ENCODE results near the gene JMJD7.
"Not testable (repeated sequence)": the region's sequence is repeated elsewhere in the genome, so short reads cannot be mapped to it uniquely, and the experiment has no call there.

JMJD7 gene

DNA sequence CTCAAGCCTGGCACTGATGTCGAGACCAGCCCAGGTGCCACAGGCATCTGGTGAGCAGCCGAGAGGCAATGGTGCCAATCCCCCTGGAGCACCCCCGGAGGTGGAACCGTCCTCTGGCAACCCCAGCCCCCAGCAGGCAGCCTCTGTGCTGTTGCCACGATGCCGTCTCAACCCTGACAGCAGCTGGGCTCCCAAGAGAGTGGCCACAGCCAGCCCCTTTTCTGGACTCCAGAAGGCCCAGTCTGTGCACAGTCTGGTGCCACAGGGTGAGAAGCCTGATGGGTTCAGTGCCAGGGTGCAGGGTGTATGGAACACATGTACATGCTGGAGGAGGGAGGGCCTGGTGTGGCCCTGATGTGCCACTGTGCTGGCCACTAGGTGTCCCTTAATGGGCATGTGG is 4.9 kb upstream of the JMJD7 start:
- no peak for DNase-seq (ENCODE audit: low read depth)

DNA sequence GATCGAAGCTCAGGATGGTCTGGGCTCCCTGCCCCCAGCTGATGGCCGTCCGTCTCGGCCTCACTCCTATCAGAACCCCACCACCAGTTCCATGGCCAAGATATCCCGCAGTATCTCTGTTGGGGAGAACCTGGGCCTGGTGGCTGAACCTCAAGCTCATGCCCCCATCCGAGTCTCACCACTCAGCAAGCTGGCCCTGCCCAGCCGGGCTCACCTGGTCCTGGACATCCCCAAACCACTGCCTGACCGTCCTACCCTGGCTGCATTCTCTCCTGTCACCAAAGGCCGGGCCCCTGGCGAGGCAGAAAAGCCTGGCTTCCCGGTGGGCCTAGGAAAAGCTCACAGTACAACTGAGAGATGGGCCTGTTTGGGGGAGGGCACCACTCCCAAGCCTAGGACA is 4.4 kb upstream of the JMJD7 start:
- DNase-seq (ENCODE audit: low read depth), result no peak

DNA sequence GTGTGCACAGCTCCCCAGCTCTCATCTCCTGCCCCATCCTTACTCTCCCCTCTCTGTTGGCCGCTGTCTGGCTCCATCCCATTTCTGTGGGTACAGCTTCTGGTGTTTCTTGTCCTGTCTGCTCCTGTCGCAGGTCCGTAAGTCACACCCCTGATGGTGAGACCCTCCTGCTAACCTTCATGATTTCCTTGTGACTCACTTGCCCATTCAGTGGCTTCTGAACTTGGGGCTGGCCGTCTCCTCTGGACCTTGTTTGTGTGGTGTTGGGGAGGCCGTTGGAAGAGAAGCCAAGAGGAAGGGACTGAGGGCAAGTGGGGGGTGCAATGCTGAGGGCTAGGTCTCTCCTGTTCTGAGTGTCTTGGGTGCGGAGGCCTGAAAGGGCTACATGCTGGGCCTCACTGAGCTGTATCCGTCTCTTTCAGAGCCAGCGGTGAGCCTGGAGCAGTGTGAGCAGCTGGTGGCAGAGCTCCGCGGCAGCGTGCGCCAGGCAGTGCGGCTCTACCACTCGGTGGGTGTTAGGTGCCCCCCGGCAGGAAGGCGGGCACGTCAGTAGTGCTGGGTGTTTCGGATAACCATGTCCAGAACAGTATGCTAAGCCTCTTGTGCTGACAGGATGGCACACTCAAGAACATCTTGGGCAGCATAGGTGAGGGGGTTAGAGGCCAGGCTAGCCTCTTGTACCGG is 3.7 kb upstream of the JMJD7 start:
- DNase-seq (ENCODE audit: low read depth), result no peak

DNA sequence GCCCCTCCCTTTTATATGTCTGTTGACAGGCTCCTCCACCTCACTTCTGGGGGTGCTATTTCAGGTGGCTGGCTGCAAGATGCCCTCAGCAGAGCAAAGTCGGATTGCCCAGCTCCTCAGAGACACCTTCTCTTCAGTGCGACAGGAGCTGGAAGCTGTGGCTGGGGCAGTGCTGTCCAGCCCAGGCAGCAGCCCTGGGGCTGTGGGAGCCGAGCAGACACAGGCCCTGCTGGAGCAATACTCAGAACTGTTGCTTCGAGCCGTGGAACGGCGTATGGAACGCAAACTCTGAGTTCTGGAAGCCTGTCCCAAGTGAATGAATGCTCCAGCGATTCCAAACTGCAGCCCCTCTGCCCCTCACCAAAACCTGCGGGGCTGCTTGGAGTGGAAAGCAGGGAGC is 2.7 kb upstream of the JMJD7 start:
- no peak for DNase-seq (ENCODE audit: low read depth)

DNA sequence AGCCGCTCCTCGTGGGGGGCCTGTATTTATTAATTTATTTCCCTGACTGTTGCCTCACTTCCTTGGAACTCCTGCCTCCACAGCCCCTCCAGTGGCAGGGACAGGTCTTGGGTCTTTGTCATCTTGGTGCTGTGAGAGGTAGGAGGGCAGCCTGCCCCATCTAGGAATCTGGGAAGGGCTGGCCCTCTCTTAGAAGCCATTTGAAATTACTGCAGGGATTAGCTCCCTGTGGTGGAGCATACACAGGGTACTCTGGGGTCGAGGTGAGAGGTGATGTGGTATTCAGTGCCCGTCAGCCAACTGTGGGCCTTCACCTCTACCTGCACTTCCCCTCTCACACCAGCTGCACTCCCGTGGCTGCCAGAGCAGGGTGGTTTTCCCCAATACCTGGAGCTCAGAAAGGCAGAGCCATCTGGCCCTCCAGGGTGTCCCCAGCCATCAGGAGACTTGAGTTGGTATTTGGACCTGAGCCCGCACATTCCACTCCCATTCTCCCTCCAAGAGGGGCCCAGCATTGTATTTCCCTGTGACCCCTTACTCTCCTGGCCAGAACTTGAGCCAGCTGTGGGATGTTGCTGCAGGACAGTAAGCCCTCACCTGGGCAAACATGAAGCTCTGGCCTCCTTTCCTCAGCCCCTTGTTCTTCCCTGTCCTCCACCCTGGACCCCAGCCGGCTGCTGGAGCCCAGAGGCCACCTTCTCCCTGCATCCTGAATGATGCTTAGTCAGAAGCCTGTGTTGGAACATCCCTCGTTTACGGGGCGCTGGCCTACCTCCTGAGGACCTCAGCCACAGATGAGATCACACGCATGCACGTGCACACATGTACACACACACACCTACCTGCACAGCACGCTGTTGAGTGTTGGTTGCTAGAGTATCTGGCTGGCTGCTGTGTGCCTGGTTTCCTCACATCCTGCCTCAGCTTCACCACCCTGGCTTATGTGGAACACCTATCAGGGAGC is 2.0 kb upstream of the JMJD7 start:
- no peak for DNase-seq (ENCODE audit: low read depth)

DNA sequence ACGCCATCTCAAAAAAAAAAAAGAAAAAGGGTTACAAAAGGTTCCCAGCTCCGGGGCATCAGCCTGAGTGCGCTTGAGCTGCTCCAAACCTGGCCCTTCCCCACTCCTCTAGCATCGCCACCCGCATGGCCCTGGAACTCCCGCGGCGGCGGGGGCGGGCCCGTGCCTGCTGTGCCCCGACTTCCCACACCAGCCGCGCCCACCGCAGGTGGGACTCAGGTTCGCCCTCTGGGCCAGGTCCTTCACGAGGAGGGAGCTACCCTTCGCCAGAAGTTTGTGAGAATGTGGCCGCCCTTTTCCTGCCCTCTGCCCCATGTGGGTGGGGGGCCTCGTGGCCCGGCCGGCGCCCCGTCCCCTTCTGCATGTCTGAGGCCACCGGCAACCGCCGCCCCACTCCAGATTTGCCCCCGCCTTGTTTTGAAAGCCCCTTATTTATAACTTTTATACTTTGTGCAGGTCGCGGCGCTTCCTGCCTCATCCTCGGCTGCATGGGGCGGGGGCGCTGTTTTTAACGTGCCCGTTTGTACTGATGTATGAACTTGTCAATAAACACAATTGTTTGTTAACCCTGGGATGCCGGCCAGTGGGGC is 507 bp upstream of the JMJD7 start:
- DNase-seq (ENCODE audit: low read depth), result no peak

DNA sequence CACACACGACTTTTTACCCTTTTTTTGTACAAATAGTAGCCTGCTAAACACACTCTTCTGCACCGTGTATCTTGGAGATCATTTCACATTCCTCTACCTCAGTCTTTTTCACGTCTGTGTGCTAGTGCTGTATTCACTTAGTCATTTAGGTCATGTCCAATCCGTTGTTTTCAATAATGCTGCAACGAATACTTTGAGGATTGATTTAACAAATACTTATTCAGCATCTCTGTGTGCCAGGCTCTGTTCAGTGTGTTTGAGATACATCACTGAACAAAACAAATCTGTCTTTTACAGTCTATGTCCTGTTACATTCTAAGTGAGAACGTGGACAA is 882 bp downstream of the JMJD7 start:
- no peak for DNase-seq (ENCODE audit: low read depth)

DNA sequence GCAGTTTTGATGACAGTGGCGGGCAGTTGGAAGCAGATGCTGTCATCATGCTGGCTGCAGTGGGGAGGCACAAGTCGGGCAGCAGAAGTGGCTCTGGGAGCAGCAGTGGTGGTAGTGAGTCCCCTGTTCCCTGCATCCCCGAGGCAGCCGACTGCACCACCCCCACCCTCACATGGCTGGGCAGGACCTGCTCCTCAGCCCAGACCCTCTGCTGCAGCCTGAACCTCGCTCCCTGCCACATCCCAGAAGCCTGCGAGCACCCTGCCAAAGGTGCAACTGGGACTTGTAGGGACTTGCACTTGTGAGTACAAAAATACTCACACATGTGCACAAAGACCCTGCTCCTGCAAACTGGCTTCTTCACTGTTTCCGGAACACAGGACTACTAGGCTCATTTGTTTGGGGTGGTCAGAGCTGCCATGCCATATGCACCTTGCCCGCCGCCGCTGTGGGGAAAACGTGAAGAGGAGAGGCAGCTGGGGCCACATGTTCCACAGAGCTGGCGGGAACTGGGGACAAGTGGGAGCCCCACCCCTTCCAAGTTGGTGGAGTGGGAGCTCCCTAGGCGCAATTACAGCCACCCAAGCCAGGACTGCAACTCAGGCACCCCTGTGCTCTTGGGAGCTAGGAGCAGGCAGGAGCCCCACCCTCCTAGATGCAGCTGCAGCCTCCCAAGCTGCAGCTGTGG is 2.2 kb downstream of the JMJD7 start:
- no peak for DNase-seq (ENCODE audit: low read depth)

DNA sequence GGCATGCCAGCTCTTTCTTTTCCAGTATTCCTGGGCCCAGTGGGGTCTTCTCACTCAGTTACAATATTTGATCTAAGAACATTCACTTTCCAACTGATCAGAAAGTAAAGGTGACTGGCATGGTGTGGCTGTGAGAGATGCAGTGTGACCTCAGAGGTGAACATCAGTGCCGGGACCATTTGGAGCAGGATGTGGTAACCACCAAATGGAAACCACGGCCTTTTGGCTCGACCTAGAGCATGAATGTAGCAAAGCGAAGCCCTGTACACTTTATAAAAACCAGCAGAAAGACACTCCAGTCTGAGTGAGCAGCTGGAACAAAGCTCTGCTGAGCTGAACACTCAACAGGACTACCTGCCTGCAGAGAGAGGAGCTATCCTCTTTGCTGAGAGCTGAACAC is 3.4 kb downstream of the JMJD7 start:
- not testable (repeated sequence) for DNase-seq (ENCODE audit: low read depth)

DNA sequence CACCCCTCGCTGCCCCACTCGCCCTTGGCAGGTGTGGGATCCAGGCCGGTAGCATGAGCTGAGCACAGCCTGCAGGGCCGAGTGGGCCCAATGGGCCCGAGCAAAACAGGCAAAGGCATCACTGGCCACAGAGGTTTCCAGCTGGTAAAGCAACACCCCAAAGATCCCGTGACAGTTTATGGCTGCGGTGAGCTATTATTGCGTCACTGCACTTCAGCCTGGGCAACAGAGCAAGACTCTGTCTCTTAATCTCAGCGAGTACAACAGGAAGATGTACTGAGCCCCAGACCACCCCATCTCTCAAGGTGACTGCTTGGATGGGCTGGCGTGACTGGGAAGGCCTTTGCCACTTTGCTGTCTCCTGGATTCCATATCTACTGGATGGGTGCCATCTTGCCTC is 4.3 kb downstream of the JMJD7 start:
- no peak for DNase-seq (ENCODE audit: low read depth)

DNA sequence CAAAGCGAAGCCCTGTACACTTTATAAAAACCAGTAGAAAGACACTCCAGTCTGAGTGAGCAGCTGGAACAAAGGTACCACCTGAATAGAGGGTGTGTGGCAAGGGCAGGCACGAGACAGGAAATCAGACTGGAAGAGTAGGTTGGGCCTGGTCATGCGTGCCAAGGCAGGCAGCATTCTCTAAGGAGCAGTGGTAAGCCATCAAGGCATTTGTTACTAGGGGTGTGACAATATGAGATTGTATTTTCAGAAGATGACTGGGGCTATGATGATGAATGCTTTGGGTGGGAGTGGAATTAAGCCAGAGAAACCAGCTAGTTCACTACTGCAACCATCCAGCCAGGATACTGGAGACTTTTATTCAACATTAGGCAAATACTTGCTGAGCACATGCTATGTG is 5.0 kb downstream of the JMJD7 start:
- no peak for DNase-seq (ENCODE audit: low read depth)

DNA sequence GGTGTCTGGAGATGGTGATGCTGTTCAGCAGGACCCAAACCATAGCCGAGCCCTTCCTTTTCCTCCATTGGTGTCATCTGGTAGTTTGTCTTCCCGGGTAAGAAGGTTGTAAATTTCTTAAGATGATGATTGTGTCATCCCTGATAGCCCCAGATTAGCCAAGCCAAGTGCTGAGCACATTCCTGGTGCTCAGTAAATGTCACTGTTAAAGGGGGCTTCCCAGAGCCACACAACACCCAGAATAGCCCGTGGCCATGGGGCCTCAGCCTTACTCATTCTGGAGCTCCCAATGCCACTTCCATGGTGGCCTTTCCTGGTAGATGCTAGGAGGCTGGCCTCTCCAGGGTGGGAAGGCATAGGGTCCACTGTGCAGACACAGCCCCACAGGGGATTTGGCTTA is 6.2 kb downstream of the JMJD7 start:
- no peak for DNase-seq (ENCODE audit: low read depth)

DNA sequence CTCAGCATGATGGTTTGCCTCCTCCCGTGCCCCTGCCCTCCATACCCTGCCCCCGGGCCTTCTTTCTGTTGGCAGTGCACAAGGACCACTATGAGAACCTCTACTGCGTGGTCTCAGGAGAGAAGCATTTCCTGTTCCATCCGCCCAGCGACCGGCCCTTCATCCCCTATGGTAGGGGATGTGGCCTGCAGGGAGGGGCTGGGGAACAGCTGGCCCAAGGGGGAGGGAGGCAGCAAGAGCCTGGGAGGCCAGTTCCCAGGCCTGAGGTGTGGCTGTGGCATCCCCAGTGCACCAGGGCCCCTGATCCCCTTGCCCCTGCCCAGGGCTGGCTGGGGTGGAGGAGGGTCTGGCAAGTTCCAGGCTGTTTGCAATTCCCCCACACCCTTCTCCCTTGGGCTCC is 8.2 kb downstream of the JMJD7 start:
- no peak for DNase-seq (ENCODE audit: low read depth)

DNA sequence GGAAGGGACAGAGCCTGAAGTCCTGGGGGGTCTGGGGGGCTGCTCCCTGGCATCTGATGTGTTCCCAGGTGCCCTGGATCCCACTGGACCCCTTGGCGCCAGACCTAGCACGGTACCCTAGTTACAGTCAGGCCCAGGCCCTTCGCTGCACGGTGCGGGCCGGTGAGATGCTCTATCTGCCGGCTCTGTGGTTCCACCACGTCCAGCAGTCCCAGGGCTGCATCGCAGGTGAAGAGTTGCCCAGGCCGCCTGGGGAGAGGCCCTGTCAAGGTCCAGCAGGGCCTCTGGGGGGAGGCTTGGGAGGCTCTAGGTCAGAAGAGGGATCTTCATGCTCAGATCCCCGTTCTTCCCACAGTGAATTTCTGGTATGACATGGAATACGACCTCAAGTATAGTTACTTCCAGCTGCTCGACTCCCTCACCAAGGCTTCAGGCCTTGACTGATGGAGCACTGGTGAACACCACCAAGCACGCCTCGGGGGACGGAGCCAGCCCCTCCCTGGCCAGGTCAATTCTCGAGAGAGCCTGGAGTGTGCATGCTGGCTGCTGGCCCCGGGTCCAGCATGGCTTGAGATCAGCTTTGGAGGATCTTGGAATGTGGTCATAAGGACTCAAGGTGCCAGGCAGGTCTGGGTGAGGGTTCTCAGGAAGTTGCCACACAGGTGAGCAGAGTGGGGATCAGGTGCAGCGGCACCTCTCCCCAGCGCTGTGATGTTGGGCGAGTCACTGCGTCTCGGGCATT is 9.0 kb downstream of the JMJD7 start:
- DNase-seq (ENCODE audit: low read depth), result no peak

DNA sequence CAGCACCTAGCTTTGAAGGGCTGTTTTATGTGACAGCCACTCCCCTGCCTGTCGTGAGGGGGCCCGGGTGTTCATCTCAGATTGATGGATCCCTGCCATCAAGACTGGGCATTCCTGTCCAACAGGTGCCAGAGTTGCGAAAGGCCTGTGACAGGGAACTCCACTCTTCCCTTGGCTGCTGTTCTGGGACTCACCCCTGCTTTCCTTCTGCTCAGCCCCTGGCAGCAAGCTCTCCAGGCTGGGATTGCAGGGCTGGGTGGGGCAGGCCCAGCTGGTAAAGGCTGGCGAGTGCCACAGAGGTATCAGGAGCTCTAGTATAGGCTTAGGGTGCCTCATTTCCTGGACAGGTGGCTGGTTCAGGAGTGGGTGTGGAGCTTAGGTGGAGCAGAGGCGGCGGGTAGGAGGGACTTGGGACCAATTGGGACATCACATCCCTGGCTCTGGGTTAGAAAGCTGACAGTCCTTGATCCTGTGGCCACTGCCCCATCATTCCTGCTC is 10.6 kb downstream of the JMJD7 start, which contains the start of gene PLA2G4B:
TSS of gene PLA2G4B (plus strand) at position 448 of the 498 bp plus-strand sequence. CDS start 67 bp downstream, outside the sequence.
- DNase-seq (ENCODE audit: low read depth), result no peak

DNA sequence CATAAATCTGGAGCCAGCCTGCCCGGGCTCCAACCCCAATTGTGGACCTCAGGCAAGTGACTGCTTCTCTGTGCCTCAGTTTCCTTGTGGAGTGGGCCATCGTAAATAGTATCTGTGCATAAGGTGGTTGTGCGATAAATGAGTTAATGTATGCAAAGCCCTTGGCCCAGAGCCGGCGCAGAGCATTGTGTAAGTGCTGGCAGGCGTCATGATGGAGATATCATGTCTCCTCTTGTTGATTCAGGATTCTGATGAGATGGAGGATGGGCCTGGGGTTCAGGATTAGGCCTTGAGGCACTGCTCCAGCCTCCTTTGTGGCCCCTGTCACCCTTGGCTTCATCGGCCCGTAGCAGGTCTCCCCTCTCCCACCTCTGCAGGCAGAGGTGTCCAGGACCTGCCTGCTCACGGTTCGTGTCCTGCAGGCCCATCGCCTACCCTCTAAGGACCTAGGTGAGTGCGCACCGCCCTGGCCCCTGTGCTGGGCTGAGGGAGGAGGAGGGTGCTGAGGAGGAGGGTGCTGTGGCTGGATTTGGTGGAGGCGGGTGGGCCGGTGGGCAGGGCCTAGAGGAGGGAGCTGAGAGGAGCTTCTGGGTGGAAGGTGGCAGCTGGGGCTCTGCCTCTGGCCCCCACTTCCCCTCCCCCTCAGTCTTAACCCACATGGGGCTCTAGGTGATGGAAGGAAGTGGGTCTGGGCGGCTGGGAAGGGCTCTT is 12.0 kb downstream of the JMJD7 start:
- DNase-seq (ENCODE audit: low read depth), result no peak

DNA sequence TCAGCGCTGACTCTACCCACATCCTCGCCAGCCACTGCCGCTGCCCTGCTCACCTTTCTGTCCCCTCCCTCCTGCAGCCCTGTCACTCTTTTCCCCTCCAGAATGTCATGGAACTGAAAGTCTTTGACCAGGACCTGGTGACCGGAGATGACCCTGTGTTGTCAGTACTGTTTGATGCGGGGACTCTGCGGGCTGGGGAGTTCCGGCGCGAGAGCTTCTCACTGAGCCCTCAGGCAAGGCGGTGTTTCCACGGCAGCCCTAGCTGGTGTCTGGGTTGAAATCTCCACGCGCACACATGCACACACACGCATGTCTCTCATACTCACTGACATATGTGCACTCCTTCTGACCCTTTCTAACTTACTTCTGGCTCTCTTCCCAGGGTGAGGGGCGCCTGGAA is 12.8 kb downstream of the JMJD7 start:
- DNase-seq (ENCODE audit: low read depth), result no peak

DNA sequence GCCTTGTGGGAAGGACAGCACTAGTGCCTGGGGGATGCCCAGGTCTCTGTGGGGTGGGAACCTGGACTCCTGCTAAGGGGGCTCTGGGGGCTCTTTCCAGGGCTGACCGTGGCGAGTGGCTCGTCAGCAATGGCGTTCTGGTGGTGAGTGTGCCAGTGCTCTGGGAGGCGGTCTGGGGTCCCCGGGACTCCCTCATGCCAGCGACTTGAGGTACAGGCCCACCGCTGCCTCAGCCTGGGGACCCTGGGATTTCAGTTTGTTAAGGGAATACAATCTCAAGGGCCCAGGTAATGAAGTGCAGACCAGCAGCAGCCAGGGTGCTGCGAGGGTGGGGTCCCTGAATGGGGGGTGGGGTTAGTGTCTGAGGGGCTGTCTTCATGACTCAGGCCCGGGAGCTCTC is 13.2 kb downstream of the JMJD7 start:
- DNase-seq (ENCODE audit: low read depth), result no peak

DNA sequence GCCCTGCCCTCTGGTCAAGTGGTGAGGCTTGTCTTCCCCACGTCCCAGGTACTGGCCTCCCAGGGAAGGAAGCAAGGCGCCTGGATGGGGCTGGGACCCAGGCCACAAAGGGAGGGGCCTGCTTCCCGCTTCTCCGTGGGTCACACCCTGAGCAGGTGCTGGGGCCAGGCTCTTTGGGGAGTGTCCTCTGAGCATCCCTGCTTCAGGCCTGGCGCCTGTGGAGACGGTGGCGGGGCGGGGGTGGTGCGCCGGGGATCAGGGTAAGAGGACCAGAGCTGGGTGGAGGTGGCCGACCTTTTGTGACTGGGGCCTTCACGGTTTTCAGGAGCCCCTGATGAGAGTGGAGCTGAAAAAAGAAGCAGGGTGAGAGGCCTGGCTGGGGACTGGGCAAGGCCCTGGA is 14.3 kb downstream of the JMJD7 start:
- DNase-seq (ENCODE audit: low read depth), result no peak

DNA sequence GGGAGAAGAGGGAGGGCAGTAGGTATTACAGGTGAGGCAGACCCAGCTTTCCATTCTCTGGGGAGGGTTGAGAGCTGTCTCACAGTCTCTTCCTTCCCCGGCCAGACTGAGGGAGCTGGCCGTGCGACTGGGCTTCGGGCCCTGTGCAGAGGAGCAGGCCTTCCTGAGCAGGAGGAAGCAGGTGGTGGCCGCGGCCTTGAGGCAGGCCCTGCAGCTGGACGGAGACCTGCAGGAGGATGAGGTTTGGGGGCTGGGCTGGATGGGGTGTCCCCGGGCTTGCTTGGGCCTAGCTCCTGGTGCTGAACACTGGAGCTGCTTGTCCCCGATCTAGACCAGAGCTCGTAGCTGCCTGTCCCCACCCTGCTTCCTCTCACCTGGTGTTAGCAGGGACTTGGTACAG is 15.7 kb downstream of the JMJD7 start:
- DNase-seq (ENCODE audit: low read depth), result no peak

DNA sequence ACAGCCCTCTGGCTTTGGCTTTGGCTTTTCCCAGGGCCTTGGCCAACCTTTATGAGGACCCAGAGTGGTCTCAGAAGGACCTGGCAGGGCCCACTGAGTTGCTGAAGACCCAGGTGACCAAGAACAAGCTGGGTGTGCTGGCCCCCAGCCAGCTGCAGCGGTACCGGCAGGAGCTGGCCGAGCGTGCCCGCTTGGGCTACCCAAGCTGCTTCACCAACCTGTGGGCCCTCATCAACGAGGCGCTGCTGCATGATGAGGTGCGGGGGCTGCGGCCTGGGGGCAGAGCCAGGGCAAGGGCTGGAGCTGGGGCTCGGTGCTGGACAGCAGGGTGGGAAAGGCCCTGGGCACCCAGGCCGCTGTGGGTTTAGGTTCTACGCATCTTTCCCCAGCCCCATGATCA is 16.9 kb downstream of the JMJD7 start:
- DNase-seq (ENCODE audit: low read depth), result no peak

Data from GM04504 (cell line).